T-helper 1 cell (primary cell): Measurements from ENCODE around the gene ANKMY1.

Experiments used
- DNase-seq, 5 donors: peaks; one replicate each; pipeline ENCODE4 v3.0.0-alpha.2; 2012 to 2020

Gene ANKMY1

DNA sequence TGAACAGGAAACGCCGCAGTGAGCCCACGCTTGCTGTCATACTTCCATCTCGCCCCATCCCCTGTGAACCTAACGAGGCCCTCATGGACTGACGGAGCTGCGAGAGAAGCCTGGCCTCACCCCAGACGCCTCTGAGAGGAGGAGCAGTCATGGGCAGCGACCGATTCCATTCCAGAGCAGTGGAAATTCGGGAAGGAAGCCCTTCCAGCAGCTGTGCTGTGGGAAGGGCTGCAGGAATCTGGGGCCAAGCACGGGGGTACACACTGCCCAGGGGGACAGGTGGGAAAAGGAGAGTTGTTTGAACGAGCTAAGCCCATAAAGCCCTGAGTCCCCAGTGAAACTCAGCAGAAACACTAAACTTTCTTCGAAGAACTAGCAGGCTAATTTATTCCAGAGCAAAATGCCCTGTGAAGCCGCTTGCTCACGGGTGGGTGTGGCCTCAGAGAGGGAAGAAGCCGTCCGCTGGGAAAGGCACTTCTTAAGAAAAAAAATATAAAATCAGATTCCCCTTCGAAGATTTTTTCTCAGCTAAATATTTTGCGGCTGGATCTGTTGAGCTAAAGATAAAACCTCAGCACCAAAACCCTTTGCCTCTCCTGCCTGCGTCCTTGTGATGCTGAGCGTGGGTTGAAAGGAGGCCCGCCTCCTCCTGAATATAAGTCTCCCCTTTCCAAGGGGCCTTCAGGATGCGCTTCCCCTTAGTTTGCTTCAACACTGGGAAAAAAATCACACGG lies 38.2 kb downstream of the ANKMY1 start:
- DNase-seq, result no peak

DNA sequence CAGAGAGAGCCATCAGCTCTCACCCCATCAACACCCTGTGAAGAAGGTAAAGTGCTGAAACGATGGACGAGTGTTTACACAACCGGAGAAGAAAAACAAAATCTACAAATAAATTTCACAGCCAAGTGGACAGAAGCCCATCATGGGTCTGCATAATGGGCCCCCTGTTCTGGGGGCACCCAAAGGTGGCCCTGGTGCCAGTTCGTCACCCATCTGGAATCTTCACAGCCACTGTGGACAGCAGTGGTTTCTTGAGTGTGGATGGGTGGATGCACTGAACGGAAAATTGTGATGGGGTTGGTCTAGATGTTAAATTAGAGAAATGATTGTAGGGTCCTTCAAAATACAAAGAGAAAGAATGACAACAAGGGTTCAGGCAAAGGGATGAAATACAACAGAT lies 38.8 kb downstream of the ANKMY1 start:
- DNase-seq, result no peak

DNA sequence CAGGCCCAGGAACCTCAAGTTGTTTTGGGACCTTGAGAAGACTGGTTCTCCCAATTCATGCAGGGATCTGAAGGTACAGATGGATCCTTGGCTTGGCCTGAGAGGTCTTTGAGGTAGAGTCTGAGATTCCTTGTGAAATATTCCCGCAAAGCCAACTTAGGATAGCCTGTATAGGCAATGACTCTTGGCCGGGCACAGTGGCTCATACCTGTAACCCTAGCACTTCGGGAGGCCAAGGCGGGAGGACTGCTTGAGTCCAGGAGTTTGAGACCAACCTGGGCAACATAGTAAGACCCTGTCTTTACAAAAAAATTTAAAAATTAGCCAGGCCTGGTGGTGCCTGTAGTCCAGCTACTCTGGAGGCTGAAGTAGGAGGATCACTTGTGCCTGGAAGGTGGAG lies 40.4 kb downstream of the ANKMY1 start:
- DNase-seq, result no peak

DNA sequence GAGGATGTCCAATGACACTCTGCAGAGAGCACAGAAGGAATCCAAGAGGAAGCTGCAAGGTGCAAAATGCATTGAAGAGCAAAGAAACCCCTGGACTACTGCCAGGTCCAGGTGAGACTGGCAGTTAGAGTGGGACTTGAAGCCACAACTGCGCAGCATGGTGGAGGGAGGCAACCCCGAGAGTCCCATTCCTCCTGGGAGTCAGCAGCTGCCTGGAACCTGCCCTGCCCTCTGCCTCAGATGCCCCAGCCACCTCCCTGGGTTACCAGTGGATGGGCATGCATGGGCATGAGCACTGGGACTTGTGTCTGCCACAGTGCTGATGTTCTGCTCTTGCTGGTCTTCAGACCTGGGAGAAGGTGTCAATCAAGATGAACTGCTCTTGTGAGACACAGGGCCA lies 43.2 kb downstream of the ANKMY1 start:
- DNase-seq, result no peak

DNA sequence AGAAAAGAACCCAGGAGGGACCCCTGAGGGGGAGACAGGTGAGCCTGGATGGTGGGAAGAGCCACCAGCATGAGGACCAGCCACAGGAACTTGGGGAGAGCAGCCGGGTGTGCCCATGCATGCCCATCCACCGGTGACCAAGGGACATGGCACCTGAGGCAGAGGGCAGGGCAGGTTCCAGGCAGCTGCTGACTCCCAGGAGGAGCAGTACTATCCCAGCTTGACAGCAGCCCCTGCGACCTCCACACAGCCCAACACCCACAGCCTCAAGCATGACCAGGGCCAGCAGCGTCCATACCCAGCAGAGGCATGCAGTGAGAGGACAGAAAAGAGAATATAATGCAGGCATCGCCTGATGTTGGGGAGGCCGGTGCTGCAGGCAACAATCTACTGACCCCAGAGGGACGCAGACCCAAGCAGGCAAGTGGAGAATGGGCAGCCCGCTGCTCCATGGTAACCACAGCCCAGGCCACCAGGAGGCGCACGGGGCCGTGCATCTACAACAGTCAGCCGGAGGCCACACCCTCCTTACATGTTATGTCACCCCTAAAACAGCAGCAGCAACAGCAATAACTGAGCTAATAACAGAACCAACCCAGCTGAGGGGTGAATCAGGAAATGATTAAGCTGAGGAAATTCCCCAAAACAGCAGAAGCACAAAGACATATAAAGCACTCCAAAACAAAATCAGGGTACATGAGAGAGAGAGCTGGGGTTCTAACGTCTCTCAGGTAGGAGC lies 44.1 kb downstream of the ANKMY1 start:
- DNase-seq, result peak; percentile 60 to 83 (median 76)

DNA sequence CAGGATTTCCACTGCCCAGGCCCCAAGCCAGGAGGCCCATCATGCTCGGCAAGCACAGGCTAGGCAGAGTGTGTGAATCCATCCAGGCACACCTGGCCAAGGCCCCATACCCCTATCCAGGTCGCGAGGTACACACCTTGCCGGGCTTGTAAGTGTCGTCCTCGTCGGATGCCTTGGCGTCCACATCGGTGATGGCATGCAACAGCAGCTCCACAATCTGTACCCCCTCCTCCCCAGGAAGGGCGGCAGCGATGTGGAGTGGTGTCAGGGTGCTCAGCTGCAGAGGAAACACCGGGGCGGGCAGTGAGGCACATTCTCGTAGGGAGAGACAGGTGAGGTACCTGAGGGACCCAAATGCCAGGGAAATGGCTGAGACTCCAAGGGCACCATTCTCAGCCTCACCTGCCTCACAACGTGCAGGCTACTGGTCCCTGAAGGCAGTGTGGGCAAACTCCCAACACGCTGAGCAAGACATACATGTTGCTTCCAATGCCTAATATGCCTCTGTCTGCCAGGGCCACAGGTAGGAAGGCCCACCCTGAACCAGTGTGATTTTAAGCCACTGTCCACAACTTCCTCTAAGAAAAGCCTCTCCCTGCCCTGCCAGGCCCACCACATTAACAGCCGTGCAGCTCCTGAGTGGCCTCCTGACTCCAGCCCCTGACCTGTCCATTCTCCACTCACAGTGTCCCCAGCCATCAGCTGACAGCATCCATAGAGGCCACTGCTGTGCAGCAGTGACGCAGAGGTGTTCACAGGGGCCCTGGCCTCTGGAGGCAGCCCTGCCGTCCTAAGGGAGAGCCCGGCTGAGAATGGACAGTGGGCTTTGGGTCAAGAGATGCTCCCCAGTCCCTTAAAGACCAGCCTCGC lies 44.9 kb downstream of the ANKMY1 start:
- no peak for DNase-seq

DNA sequence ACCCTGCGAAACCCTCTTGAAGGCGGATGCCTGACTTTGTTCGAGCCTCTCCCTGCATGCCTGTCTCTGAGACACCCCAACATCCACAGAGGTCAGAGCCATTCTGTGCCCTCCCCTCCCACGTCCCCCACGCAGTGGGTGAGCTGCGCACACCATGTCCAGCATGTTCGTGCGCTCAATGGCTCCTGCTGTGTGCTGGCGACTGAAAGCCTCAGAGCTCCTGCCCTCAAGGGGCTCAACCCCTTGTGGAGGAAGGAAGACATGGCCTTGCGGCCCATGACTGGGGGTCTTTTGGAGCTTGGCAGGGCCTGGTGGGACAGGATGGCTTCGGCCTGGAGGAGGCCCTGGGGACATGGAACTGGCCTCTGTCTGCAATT lies 45.7 kb downstream of the ANKMY1 start:
- DNase-seq, result no peak

DNA sequence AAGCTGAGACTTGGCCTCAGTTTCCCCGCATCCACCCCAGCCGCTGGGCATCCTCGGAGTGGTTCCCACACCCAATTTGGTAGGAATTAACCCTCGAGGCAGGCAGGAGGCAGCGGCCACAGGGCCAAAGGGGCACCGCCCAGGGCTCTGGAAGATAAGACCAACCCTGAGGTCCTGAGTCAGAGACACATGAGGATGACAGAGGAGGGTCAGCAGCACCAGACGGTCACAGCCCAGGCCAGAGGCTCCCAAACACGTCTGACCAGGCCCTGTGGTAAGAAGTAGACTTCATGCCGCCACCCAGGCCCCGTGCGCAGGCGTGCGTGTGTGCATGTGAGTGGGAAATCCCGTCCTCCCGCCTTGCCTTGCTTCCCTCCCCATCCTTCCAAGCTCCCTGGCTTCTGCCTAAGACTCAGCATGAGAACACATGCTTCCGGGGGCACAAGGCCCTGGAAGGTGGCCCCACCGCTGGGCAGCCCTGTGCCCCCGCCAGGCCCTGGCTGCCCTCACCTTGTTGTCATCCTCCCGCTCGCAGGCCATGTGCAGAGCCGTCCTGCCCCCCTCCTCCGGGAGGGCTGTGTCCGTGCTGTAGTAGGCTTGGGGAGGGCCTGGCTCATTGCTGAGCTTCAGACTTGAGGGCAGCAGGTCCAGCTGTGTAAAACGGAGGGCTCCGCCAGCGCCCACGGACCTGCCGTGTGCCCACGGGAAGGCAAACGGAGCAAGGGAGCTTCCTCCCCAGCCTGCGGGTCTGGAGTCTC lies 46.3 kb downstream of the ANKMY1 start:
- DNase-seq, result no peak

DNA sequence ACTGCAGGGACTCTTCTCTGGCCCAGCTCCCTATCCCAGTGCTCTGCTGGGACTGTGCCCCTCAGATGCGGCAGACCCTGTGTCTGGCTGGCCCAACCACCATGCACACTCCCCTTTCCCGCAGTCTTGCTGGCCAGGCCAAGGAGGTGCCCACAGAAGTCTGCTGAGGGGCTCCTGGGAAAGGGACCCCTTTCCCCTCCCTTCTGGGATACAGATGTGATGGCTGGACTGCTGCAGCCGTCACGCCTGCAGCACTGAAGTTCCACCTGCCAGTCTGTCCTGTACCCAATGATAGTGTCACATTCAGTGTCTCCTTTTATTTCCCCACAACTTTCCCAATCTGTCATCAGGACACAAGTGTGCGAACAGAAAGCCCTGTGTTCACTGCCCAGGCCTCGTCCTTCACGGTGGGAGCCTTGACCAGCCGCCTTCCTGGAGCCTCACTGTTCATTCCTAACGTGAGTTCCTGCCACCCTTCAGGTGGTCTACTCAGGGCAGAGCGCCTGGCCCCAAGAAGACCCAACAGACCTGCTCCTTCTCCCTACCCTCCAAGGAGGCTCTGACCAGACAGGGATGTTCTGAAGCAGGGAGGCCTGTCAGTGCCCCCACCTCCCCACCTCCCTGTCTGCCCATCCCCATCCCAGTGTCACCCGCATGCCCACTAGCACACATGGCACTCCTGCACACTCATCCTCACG lies 47.1 kb downstream of the ANKMY1 start:
- no peak for DNase-seq

DNA sequence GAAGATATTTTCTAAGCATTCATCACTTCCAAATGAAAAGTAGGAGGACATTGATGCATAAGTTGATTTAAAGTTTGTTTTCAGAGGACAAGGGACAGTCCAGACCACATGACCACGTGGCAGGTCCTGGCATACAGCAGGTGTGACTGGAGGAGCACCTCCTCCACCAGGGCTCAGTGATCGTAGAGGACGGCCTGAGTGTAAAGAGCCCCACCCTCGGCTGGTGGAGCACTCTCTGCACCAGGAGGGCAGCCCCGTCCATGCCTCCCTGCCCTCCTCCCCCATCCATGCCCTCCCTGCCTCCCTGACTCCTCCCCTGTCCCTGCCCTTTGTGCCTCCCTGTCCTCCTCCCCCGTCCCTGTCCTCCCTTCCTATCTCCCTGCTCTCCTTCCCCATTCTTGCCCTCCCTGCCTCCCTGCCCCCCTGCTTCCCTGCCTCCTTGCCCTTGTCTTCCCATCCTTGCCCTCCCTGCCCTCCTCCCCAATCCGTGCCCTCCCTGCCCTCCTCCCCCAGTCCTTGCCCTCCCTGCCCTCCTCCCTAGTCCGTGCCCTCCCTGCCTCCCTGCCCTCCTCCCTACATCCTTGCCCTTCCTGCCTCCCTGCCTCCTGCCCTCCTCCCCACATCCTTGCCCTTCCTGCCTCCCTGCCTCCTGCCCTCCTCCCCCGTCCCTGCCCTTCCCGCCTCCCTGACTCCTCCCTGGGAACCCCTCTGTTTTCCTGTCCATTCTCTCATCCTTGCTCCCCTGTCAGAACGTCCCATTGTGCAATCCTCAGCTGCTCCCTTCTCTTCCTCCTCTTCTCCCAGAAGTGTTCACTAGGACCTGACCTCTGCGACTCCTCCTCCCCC lies 47.9 kb downstream of the ANKMY1 start:
- no peak for DNase-seq

DNA sequence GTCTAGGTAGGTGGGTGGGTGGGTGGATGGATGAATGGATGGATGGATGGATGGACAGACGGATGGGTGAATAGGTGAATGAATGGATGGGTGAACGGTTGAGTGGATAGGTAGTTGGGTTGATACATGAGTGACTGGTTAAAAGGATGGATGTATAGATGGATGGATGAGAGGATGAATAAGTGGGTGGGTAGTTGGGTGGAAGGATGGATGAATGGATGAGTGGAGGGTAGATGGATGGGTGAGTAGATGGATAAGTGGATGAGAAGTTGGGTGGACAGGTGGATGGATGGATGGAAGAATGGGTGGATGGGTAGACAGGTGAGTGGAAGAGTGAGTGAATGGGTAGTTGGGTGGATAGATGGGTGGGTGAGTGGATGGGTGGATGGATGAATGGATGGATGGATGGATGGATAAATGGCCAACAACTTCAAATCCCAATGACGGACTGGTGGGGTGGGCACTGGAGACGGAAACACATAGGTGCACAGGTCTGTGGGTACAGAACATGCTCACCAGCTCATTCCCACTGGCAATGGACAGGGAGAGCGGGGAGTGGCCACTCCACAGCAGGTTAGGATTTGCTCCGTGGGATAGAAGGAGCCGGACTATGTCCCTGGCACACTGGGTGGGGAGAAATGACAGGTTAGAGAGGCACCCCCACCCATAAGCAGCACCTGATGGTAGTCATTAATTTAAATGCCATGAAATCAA lies 48.8 kb downstream of the ANKMY1 start:
- no peak for DNase-seq

DNA sequence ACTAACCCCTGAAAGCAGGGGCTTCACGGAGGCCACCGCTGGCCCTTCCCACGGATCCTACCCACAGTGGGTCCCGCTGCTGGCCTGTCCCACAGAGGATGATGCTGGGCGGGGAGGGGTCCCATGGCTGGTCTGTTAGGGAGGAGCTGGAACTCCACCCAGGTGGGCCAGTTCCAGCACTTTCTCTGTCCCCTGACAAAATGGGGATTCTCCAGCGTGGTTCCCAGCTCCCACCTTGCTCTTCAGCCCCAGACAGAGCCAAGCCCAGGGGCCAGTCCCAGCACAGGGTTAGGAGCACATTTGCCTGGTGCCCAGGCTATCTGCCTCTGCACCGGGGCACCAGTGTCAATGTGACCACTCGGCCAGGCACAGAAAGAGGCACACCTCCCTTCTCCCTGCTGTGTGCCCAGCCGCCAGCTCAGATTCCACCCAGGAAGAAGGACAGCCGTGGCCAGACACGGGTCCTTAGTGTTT lies 50.0 kb downstream of the ANKMY1 start:
- DNase-seq, result no peak

DNA sequence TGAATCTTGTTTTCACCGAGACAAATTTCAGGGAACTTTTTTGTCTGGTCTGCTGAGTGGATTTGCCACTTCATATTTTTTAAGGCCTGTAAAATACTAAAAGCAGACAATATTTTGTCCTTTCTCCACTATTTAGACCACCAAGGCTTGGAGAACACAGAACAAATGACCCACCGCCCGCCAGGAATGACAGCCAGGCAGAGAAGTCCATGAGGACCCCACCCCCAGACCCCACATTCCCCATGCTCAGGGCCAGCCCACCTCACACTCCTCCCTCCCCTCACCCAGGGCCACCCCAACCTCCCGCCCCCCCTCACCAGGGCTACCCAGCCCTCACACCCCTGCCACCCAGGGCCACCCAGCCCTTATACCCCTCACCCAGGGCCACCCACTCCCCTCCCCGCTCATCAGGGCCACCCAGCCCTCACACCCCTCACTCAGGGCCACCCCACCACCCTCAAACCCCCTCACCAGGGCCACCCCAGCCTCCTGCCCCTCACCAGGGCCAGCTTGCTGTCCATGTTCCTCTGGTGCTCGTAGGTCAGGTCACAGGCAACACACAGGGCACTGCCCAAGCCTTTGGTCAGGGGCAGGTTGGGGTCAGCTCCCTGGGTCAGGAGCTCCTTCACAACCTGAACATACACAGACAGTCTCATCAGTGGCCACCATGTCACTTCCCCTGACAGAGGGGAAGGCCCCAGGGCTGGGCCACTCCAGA lies 50.6 kb downstream of the ANKMY1 start:
- no peak for DNase-seq

DNA sequence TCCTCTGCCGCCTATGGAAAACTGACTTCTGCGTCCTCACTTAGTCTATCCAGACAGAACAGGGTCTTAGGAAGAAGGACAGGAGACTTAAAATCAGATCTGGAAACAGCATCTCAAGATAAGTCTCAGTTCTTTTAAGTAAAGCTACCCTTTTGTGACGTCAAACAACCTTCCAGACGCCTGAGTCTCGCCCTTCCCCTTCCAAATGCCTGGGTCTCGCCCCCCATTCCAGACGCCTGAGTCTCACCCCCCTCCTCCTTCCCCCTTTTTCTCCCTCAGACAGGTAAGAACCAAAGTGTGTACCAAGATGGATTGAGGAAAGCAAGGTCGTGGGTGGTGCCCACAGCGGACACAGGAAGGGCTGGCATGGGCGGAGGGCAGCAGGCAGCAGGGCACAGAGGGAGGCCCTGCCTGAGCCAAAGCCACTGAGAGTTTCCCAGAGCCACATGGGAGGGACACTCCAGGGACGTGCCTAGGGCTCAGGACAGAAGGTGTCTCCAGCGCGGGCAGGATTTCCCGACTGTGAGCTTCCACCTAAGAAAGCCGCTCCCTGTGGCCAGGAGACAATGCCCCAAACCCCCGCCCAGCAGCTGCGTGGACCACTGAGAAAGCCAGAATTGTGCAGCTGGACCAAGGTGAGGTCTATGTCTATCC lies 51.3 kb downstream of the ANKMY1 start:
- no peak for DNase-seq

DNA sequence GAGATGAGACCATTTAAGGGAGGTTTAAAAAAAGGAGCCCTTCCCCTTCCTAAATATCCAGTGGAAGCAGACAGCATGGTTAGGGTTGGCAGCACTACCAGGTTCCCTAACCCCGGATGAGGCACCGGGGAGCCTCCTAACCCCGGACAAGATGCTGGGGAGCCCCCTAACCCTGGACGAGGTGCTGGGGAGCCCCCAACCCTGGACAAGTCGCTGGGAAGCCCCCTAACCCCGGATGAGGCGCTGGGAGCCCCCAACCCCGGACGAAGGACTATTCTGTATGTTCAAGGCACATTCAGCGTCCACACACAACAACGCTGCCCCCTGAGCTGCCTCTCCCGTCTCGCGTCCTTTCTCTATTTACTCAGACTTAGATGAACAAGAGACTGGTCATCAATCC lies 51.9 kb downstream of the ANKMY1 start:
- DNase-seq, result no peak

DNA sequence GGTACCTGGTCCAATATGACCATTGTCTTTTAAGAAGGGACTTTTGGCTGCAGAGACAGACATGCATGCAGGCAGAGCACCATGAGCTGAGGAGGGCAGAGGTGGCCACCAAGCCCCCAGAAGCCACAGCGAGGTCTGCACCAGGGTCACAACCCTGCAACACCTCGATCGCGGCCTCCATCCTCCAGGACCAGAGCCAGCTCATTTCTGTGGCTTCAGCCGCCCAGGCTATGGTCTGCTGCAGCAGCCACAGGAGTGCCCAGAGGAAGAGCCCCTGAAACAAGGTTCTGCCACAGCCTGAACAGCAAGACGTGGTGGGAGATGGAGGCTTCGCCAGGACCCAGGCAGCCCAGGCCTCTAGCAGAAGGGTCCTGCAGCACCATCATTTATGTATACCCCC lies 53.9 kb downstream of the ANKMY1 start:
- DNase-seq, result no peak

DNA sequence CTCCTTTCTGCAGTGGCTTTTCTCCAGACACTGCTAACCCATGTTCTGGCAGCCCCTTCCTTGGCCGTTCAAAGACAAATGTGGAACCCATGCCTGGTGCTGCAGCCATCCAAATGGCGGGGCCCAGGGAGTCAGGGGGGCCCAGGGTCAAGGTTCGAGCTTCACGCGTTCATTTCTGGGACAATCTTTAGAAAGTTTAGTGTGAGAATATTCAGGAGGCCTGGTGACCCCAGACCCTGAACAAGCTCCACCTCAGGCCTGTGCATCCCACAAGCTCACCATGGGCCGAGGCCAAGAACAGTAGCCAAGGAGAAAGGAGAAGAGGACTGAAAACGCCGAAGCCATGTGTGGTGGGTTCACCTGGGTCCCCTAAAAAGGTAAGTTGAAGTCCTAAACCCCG lies 54.4 kb downstream of the ANKMY1 start:
- no peak for DNase-seq

DNA sequence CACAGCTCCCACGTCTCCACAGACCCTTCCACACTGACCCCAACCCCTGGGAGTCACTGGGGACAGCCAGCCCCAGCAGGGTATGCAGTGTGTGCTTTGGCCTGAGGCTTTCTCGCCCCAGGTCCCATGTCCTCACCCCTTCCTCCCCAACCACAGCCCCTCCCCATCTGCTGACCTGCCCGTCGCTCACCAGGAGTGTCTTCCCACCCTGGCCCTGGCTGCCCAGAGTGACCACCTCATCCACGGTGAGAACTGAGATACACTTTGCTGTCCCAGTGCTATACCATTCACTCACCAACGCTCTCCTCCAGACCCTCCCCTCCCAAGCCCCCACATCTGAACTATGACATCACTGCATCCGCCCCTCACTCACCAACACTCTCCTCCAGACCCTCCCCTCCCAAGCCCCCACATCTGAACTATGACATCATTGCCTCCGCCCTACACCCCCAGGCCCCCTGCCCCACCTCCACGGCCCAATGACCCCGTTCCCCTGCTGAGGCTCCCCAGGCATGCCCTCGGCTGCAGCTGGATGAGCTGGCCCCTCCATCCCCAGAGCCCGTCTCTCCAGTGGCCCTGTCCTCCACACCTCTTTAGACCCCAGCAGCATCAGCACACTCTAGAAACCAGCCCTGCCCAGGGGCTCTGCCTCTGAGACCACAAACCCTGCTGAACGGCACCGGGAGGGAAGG lies 55.2 kb downstream of the ANKMY1 start:
- DNase-seq, result no peak

DNA sequence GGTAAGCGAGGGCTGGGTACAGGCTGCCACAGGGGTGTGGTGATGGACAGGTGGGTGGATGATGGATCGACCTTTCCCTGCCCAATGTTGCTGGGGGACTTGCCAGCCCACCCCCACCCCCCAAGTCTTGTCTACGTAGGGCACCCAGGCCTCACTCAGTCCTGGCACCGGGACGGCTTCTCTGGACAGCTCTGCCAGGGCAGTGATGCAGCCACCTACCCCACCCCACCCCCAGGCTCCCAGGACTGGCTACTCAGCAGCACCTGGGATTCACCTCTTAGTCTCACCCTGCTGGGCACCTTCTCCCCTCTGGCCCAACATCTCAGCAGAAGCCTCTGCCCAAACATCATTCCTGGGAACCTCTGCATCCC lies 55.7 kb downstream of the ANKMY1 start:
- DNase-seq, result no peak
